Caco-2 (cell line): ENCODE measurements around the gene TRAK1. TPM values are rescaled to one million over a fixed set of nuclear protein-coding genes. Genes with fewer than 3 reads are reported as not detected.

Source experiments
- BruUV-seq: library from RNA; stranded (reverse); fragments of 400-500 nt; replicated peaks from 2 replicates; lab custom pipeline; 2021; lab: Mats Ljungman, UMichigan
- CTCF ChIA-PET: fragments of 300-600 bp; sonication (Branson Sonifier 250); formaldehyde crosslinking; loops from one replicate; lab custom pipeline; 2022; ENCODE audit warnings: antibody characterized with exemption; lab: Charles Lee
- POLR2A ChIA-PET: fragments of 300-600 bp; sonication (Branson Sonifier 250); formaldehyde crosslinking; loops from one replicate; lab custom pipeline; 2022; ENCODE audit warnings: antibody characterized with exemption; lab: Charles Lee
- DNase-seq, 2 experiments: peaks; one replicate each; pipeline versions ENCODE4 v3.0.0 to v3.0.0-alpha.2; 2020 to 2022
- H3K27me3 ChIP-seq: replicated peaks from 2 replicates; pipeline ENCODE4 v1.6.0; 2011; ENCODE audit warnings: low read length; ENCODE audit not compliant: control insufficient read depth, insufficient read depth
- H3K36me3 ChIP-seq: 2 replicates; pipeline ENCODE4 v1.5.1; 2011; ENCODE audit warnings: low read length; ENCODE audit not compliant: control insufficient read depth, insufficient read depth
- H3K4me1 ChIP-seq: fragments of 250-450 bp; sonication (Bioruptor Pico); 2 replicates; pipeline ENCODE4 v1.5.1; 2020; ENCODE audit warnings: mild to moderate bottlenecking
- H3K4me3 ChIP-seq: 2 replicates; pipeline ENCODE4 v1.5.1; 2011; ENCODE audit warnings: low read depth, mild to moderate bottlenecking, control low read depth, low read length
- H3K9me3 ChIP-seq: fragments of 250-450 bp; sonication (Bioruptor Pico); 2 replicates; pipeline ENCODE4 v1.5.1; 2020; ENCODE audit warnings: mild to moderate bottlenecking, moderate library complexity
- H3K27ac Mint-ChIP-seq: one replicate; pipeline ENCODE4 v1.8.0; 2022; ENCODE audit warnings: mixed read lengths; ENCODE audit not compliant: unreplicated experiment
- H3K27me3 Mint-ChIP-seq: one replicate; pipeline ENCODE4 v1.8.0; 2022; ENCODE audit warnings: mixed read lengths; ENCODE audit not compliant: insufficient read depth, unreplicated experiment
- H3K36me3 Mint-ChIP-seq: one replicate; pipeline ENCODE4 v1.8.0; 2022; ENCODE audit warnings: mild to moderate bottlenecking, mixed read lengths; ENCODE audit not compliant: insufficient read depth, unreplicated experiment
- H3K4me1 Mint-ChIP-seq: one replicate; pipeline ENCODE4 v1.8.0; 2022; ENCODE audit warnings: low read depth, mixed read lengths; ENCODE audit not compliant: unreplicated experiment
- H3K4me3 Mint-ChIP-seq: one replicate; pipeline ENCODE4 v1.8.0; 2022; ENCODE audit warnings: mild to moderate bottlenecking, moderate library complexity, mixed read lengths; ENCODE audit not compliant: unreplicated experiment
- H3K9me3 Mint-ChIP-seq: one replicate; pipeline ENCODE4 v1.8.0; 2022; ENCODE audit warnings: mixed read lengths; ENCODE audit not compliant: unreplicated experiment
- intact Hi-C: fragments of 100-400 bp; cut with micrococcal nuclease; formaldehyde crosslinking; loops from one replicate; pipeline ENCODE4 v1.10.0; 2022; ENCODE audit not compliant: unreplicated experiment
- total RNA-seq: library from RNA; stranded (reverse); gene quantifications from 2 replicates; pipeline ENCODE4 v1.2.3, GENCODE V29; 2022
- TF ChIP-seq, protein P1 (sequence below), 2 experiments: fragments of 200-600 bp in 1 of 2; IDR thresholded peaks; 1 replicate in 1 of 2; 2 replicates in 1 of 2; pipeline versions ENCODE4 v1.5.1 to v1.8.0; 2011 to 2022; ENCODE audit warnings: antibody characterized with exemption in 1 of 2, control low read depth in 1 of 2, inconsistent platforms in 1 of 2, low read depth in 1 of 2, low read length in 1 of 2, mild to moderate bottlenecking in 1 of 2, moderate library complexity in 1 of 2; ENCODE audit not compliant: insufficient read depth in 1 of 2, severe bottlenecking in 1 of 2, unreplicated experiment in 1 of 2

The TRAK1 gene
- total RNA-seq, 1 experiment from 2014 or later: 33.3 TPM

DNA sequence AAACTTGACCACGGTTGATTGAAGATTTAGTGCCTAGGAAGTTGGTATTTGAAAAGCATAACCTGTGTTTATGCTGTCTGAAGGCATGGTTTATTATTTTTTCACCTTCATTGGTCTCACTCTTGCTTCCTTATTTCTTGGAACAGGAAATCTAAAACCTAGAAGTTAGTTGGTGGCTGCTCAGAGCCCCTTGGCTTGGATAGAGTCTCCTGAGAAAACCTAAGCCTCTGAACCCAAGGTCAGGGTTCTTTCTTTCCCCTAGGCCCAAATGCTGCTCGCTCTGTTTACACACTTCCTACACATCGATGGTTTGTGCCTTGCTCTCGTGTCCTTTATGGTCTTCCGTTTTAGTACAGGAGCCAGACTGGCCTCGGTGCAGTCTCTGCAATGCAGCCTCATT lies 82.2 kb downstream of the TRAK1 start:
- DNase-seq: no peak
- TF ChIP-seq, protein P1, sequence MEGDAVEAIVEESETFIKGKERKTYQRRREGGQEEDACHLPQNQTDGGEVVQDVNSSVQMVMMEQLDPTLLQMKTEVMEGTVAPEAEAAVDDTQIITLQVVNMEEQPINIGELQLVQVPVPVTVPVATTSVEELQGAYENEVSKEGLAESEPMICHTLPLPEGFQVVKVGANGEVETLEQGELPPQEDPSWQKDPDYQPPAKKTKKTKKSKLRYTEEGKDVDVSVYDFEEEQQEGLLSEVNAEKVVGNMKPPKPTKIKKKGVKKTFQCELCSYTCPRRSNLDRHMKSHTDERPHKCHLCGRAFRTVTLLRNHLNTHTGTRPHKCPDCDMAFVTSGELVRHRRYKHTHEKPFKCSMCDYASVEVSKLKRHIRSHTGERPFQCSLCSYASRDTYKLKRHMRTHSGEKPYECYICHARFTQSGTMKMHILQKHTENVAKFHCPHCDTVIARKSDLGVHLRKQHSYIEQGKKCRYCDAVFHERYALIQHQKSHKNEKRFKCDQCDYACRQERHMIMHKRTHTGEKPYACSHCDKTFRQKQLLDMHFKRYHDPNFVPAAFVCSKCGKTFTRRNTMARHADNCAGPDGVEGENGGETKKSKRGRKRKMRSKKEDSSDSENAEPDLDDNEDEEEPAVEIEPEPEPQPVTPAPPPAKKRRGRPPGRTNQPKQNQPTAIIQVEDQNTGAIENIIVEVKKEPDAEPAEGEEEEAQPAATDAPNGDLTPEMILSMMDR (IDR thresholded peaks at IDR 0.05; ENCODE audit: insufficient read depth in 1 of 2, low read depth in 1 of 2, low read length in 1 of 2, severe bottlenecking in 1 of 2, unreplicated experiment in 1 of 2): no peak
- CTCF ChIA-PET: no interaction called here
- Histone ChIP-seq H3K27me3 (no peaks in the 10 kb centered on the region), H3K4me1 (peaks cover 3% of the 10 kb centered on the region), H3K9me3 (no peaks in the 10 kb centered on the region), H3K4me3 (no peak overlapping the region), H3K36me3 (no peaks in the 10 kb centered on the region)
- POLR2A ChIA-PET: no interaction called here
- H3K4me1 Mint-ChIP-seq: peaks cover 13% of the 10 kb centered on the region
- no peaks in the 10 kb centered on the region for H3K9me3 Mint-ChIP-seq
- peaks cover 6% of the 10 kb centered on the region for H3K36me3 Mint-ChIP-seq
- no peaks in the 10 kb centered on the region for H3K27me3 Mint-ChIP-seq
- no peak overlapping the region for H3K4me3 Mint-ChIP-seq
- H3K27ac Mint-ChIP-seq: no peak overlapping the region
- BruUV-seq: no TSS peak
- intact Hi-C loops: no loop called here

DNA sequence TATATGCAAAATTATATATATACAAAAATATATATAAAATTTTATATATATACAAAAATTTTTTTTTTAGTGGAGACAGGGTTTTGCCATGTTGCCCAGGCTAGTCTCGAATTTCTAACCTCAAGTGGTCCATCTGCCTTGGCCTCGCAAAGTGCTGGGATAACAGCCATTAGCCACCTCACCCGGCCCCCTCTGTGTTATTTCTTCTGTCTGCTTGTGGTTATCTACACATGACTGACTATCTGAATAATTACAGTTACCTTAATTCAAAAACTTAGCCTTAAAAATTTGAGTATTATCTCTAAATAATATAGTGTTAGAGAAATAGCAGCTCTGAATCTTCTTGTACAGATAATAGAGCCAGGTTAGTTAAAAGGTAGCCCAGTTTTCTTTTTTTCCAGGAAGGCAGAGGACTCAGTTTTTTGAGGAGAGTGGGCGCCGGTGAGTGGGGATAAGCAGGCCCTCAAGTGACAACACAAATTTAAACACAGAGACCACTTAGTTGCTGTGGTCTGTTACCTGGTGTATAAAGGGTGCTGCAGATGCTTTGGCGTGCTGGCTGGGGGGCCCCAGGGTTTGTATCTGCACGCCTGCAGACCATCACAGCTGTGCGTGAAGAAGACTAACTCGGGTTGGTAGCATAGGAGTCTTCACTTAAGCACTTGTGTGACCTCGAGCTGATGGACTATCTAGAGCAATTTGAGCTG lies 83.7 kb downstream of the TRAK1 start:
- peaks cover 2% of the 10 kb centered on the region for H3K36me3 Mint-ChIP-seq
- H3K27ac Mint-ChIP-seq: no peak overlapping the region
- DNase-seq: no peak
- TF ChIP-seq, protein P1 (IDR thresholded peaks at IDR 0.05; ENCODE audit: insufficient read depth in 1 of 2, low read depth in 1 of 2, low read length in 1 of 2, severe bottlenecking in 1 of 2, unreplicated experiment in 1 of 2): no peak
- ChIA-PET POLR2A (no interaction called here), CTCF (no interaction called here)
- no peaks in the 10 kb centered on the region for H3K9me3 Mint-ChIP-seq
- no TSS peak for BruUV-seq
- peaks cover 18% of the 10 kb centered on the region for H3K4me1 ChIP-seq
- no peaks in the 10 kb centered on the region for H3K27me3 ChIP-seq
- H3K4me1 Mint-ChIP-seq: peaks cover 25% of the 10 kb centered on the region
- intact Hi-C loops: no loop called here
- H3K36me3 ChIP-seq: no peaks in the 10 kb centered on the region
- H3K27me3 Mint-ChIP-seq: no peaks in the 10 kb centered on the region
- H3K4me3 Mint-ChIP-seq: no peak overlapping the region
- no peak overlapping the region for H3K4me3 ChIP-seq
- H3K9me3 ChIP-seq: no peaks in the 10 kb centered on the region

DNA sequence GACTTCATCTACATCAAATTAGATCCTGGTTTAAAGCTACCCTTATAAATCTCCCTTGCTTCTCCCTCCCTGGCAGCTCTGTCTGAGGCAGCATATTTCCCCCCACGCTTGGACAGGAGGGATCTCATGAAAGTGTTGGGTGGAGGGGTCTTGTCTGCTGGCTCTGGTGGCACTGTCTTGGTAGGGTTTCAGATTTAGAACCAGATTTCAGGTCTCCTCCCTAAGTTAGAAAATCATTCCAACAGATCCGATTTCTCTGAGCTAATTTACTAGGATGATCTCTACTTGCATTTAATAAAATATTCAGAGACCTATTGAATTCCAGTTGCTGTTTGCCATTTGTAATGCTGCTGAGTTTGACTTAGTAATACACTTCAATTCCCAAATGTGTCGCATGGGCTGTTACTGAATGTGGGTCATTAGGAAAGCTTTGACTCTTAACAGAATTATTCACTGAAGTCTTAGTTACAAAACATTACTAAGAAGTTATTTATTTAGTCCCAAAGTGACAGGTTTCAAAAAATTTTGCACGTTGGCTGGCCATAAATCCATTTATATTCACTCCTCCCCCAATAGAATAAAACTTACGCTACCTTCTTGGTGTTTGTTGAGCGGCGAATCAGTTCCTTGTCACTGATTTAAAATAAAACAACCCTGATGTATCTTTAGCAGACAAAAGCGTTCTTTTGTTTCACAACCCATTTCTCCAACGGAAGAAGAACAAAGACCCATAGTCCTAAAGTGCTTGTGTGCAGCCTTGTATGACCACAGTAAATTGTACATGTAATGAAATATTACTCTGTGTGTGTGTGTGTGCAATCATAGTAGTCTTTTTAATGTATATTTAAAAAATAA lies 84.5 kb downstream of the TRAK1 start:
- Mint-ChIP-seq H3K4me1 (peaks cover 25% of the 10 kb centered on the region), H3K36me3 (no peaks in the 10 kb centered on the region), H3K27me3 (no peaks in the 10 kb centered on the region), H3K9me3 (no peaks in the 10 kb centered on the region), H3K4me3 (no peak overlapping the region), H3K27ac (no peak overlapping the region)
- TF ChIP-seq, protein P1 (IDR thresholded peaks at IDR 0.05; ENCODE audit: insufficient read depth in 1 of 2, low read depth in 1 of 2, low read length in 1 of 2, severe bottlenecking in 1 of 2, unreplicated experiment in 1 of 2): no peak
- no peak overlapping the region for H3K4me3 ChIP-seq
- no peak for DNase-seq
- POLR2A ChIA-PET: no interaction called here
- H3K4me1 ChIP-seq: peaks cover 23% of the 10 kb centered on the region
- no TSS peak for BruUV-seq
- H3K9me3 ChIP-seq: no peaks in the 10 kb centered on the region
- no peaks in the 10 kb centered on the region; the same call in 1 of the 2 replicates for H3K36me3 ChIP-seq
- CTCF ChIA-PET: no interaction called here
- intact Hi-C loops: no loop called here
- H3K27me3 ChIP-seq: no peaks in the 10 kb centered on the region
